Colonic mucosa (tissue), 4 donors: ENCODE data around the gene SMO. TPM values are rescaled to one million over a fixed set of nuclear protein-coding genes. Genes with fewer than 3 reads are reported as not detected.
A peak's percentile ranks its signal among the peaks of the same experiment; 100 is the strongest.

ENCODE experiments used
- DNase-seq: peaks from one replicate; pipeline ENCODE4 v3.0.0-alpha.2; 2020
- H3K27ac ChIP-seq: fragments of 200-600 bp; one replicate; pipeline ENCODE4 v1.8.0; 2021
- H3K27me3 ChIP-seq: fragments of 200-600 bp; one replicate; pipeline ENCODE4 v1.8.0; 2021
- H3K36me3 ChIP-seq: fragments of 200-600 bp; one replicate; pipeline ENCODE4 v1.8.0; 2021
- H3K4me1 ChIP-seq: fragments of 200-600 bp; one replicate; pipeline ENCODE4 v1.8.0; 2021; ENCODE audit warnings: mild to moderate bottlenecking
- H3K4me3 ChIP-seq: fragments of 200-600 bp; one replicate; pipeline ENCODE4 v1.8.0; 2021
- H3K9ac ChIP-seq, 2 donors: one replicate each; pipeline ENCODE4 v1.7.0; 2013; ENCODE audit warnings: control low read depth in 2 of 2, low read depth in 2 of 2, low read length in 2 of 2
- H3K9me3 ChIP-seq: fragments of 200-600 bp; one replicate; pipeline ENCODE4 v1.8.0; 2021
- intact Hi-C: fragments of 100-400 bp; cut with DNase I; formaldehyde crosslinking; loops from one replicate; pipeline ENCODE4 v1.14.1; 2022
- total RNA-seq, 2 donors: library from RNA; stranded (reverse); fragmentation: NEBNext Ultra II Directional in 1 of 2; extraction: Animal tissue kit (Norgen Biotek cat#: 25700) in 1 of 2; gene quantifications; one replicate each; pipeline ENCODE4 v1.2.1, GENCODE V29; 2021
- TF ChIP-seq, protein P1 (sequence below): fragments of 200-600 bp; IDR thresholded peaks from one replicate; pipeline ENCODE4 v1.8.0; 2022; ENCODE audit warnings: antibody characterized with exemption, mild to moderate bottlenecking
- donor health status: healthy.
- donor health status: DM: no; HTN: no; CAD: no.
- donor health status: DM: no; HTN: no; CAD: no.

SMO gene
- total RNA-seq, 2 donors from 2014 or later: 1.6 to 3.6 TPM

GRCh38 chr7:129224251-129225205 lies 36.1 kb downstream of the SMO start, which contains the start of gene AHCYL2:
AHCYL2 (plus strand) TSS chr7:129225030.
- H3K36me3 ChIP-seq: no peaks in the 10 kb centered on the region
- H3K9ac ChIP-seq: peak within 1 kb of the TSS; percentile 70 to 85
- H3K9me3 ChIP-seq: no peaks in the 10 kb centered on the region
- H3K4me1 ChIP-seq: no peaks in the 10 kb centered on the region
- H3K27me3 ChIP-seq: no peaks in the 10 kb centered on the region
- TF ChIP-seq, protein P1, sequence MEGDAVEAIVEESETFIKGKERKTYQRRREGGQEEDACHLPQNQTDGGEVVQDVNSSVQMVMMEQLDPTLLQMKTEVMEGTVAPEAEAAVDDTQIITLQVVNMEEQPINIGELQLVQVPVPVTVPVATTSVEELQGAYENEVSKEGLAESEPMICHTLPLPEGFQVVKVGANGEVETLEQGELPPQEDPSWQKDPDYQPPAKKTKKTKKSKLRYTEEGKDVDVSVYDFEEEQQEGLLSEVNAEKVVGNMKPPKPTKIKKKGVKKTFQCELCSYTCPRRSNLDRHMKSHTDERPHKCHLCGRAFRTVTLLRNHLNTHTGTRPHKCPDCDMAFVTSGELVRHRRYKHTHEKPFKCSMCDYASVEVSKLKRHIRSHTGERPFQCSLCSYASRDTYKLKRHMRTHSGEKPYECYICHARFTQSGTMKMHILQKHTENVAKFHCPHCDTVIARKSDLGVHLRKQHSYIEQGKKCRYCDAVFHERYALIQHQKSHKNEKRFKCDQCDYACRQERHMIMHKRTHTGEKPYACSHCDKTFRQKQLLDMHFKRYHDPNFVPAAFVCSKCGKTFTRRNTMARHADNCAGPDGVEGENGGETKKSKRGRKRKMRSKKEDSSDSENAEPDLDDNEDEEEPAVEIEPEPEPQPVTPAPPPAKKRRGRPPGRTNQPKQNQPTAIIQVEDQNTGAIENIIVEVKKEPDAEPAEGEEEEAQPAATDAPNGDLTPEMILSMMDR: no peak
- peak within 1 kb of the TSS; percentile 92 for H3K27ac ChIP-seq
- intact Hi-C loops: loop anchor here (5.0 kb wide), 1 partner anchor 48 kb away; no protein-coding TSS in a partner anchor
- peak within 1 kb of the TSS; percentile 82 for H3K4me3 ChIP-seq
- peak; percentile 98 for DNase-seq

DNA sequence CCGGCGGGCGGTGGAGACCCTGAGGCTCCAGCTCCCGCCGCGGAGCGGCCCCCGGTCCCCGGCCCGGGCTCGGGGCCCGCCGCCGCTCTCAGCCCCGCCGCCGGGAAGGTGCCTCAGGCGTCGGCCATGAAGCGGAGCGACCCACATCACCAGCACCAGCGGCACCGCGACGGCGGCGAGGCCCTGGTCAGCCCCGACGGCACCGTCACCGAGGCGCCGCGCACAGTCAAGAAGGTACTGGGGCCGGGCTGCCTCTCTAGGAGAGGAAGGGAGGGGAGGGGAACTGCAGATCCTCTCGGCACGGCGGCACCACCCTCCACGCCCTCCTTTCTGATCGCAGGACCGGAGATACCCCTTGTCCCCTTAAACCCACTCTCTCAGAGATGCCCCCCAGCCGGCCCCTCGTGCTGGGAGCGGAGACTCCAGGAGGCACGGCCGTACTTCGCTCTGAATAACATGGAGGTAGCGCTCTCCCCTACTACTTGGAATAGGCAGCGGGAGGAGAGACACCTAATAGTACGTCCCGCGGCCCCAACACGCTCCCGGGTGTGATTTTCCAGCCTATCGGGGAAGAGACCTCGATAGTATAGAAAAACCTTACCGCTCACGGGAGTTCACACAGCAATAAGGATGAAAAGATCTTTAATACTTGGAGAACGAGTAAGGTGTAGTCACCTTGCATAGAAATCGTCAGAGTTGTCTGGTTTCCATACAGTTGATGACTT lies 36.9 kb downstream of the SMO start:
- intact Hi-C loops: no loop called here
- H3K27ac ChIP-seq: peak overlapping the region; percentile 92
- peak; percentile 65 for DNase-seq
- TF ChIP-seq, protein P1: no peak
- no peaks in the 10 kb centered on the region for H3K9me3 ChIP-seq
- no peaks in the 10 kb centered on the region for H3K36me3 ChIP-seq
- H3K4me3 ChIP-seq: peak overlapping the region; percentile 82
- H3K9ac ChIP-seq: peak overlapping the region; percentile 70 to 85
- H3K27me3 ChIP-seq: no peaks in the 10 kb centered on the region
- H3K4me1 ChIP-seq: no peaks in the 10 kb centered on the region

- intact Hi-C loops: no loop called here
Observed at GRCh38 chr7:129225931-129226572, 37.6 kb downstream of the SMO start.

GRCh38 chr7:129227646-129228578 lies 39.5 kb downstream of the SMO start:
- H3K36me3 ChIP-seq: no peaks in the 10 kb centered on the region
- no peak overlapping the region for H3K27ac ChIP-seq
- no peak overlapping the region for H3K4me3 ChIP-seq
- H3K9ac ChIP-seq: no peak overlapping the region
- no peaks in the 10 kb centered on the region for H3K27me3 ChIP-seq
- H3K4me1 ChIP-seq: no peaks in the 10 kb centered on the region
- H3K9me3 ChIP-seq: no peaks in the 10 kb centered on the region
- no peak for DNase-seq
- TF ChIP-seq, protein P1: no peak
- intact Hi-C loops: no loop called here

More at GRCh38 chr7:129225931-129226572, 37.6 kb downstream of the SMO start:
- Histone ChIP-seq H3K36me3 (no peaks in the 10 kb centered on the region), H3K27me3 (no peaks in the 10 kb centered on the region), H3K9ac (peak overlapping the region; percentile 70 to 85), H3K27ac (no peak overlapping the region), H3K9me3 (no peaks in the 10 kb centered on the region), H3K4me3 (peak overlapping the region; percentile 82), H3K4me1 (no peaks in the 10 kb centered on the region)
- TF ChIP-seq, protein P1: no peak
- DNase-seq: no peak
